ENCODE results near the gene PREX1. TPM values are rescaled to one million over a fixed set of nuclear protein-coding genes. Genes with fewer than 3 reads are reported as not detected.

Gene PREX1
- total and polyA plus RNA-seq, 2 of the 4 experiments (the other 2 are of a cell fraction): 0.67 to 0.72 TPM

- no peak for ATAC-seq (ENCODE audit: low read depth)
- Histone ChIP-seq H3K4me2 (ENCODE audit: low read depth, low read length) (no peak overlapping the region), H3K56ac (ENCODE audit: extremely low read depth, insufficient read depth, low read length) (no peak overlapping the region), H3K36me3 (ENCODE audit: control insufficient read depth, insufficient read depth, low read length) (no peaks in the 10 kb centered on the region), H3K27ac (ENCODE audit: insufficient read depth, low read length) (no peak overlapping the region), H3K9ac (ENCODE audit: low read depth, low read length) (no peak overlapping the region), H2AK5ac (ENCODE audit: low read depth, low read length) (no peak overlapping the region), H3K14ac (replicated peaks; ENCODE audit: low read depth, low read length) (no peak overlapping the region), H3K18ac (ENCODE audit: low read depth, low read length) (no peak overlapping the region), H3K4me3 (ENCODE audit: insufficient read depth, low read depth, low read length) (no peak overlapping the region), H4K91ac (ENCODE audit: insufficient read depth, low read depth, low read length) (no peak overlapping the region), H3K27me3 (ENCODE audit: control insufficient read depth, insufficient read depth, low read length) (peaks cover 10% of the 10 kb centered on the region; the same call in 1 of the 2 replicates), H3K4ac (ENCODE audit: low read depth, low read length) (no peak overlapping the region), H2BK20ac (ENCODE audit: low read depth, low read length) (no peak overlapping the region), H2AFZ (replicated peaks; ENCODE audit: low read length, poor library complexity) (no peak overlapping the region), H3K9me1 (ENCODE audit: insufficient read depth, low read length) (no peaks in the 10 kb centered on the region), H4K5ac (ENCODE audit: low read depth, low read length) (no peak overlapping the region), H3K9me3 (ENCODE audit: control insufficient read depth, insufficient read depth, low read length) (no peaks in the 10 kb centered on the region), H2BK120ac (ENCODE audit: low read depth, low read length) (no peak overlapping the region), H4K20me1 (ENCODE audit: insufficient read depth, low read length) (no peaks in the 10 kb centered on the region), H3K79me1 (ENCODE audit: low read depth in 1 of 2, low read length in 2 of 2) (no peaks in the 10 kb centered on the region), H3K23ac (ENCODE audit: low read depth, low read length) (no peak overlapping the region), H2BK5ac (ENCODE audit: low read depth, low read length, poor library complexity, severe bottlenecking) (no peak overlapping the region), H2AK9ac (replicated peaks; ENCODE audit: low read depth, low read length, poor library complexity) (no peak overlapping the region), H3K4me1 (ENCODE audit: control insufficient read depth, insufficient read depth, low read length) (no peaks in the 10 kb centered on the region), H2BK15ac (ENCODE audit: low read depth, low read length) (no peak overlapping the region), H4K8ac (ENCODE audit: low read depth in 2 of 2, low read length in 2 of 2) (no peak overlapping the region)
- in situ Hi-C loops (cut with MboI; ENCODE audit: low sequenced_read_pairs) (no loop called here), dilution Hi-C loops (cut with HindIII; ENCODE audit: low sequenced_read_pairs, unreplicated experiment) (no loop called here), intact Hi-C loops (cut with micrococcal nuclease) (no loop called here)
- no TSS peak for BruUV-seq (replicated peaks)
- no peak for DNase-seq
- TF ChIP-seq RFX5 (IDR thresholded peaks at IDR 0.05; ENCODE audit: low read depth, low read length): no peak
- TF ChIP-seq USF2 (IDR thresholded peaks at IDR 0.05; ENCODE audit: low read depth, low read length): no peak
- no peak for TF ChIP-seq RCOR1 (IDR thresholded peaks at IDR 0.05; ENCODE audit: insufficient replicate concordance, low read length)
- WGBS, 2 experiments (ENCODE audit: extremely low coverage in 2 of 2, insufficient read length in 1 of 2): 100% methylated on average over 1 of the region's 11 CpGs; no CpG with 5 or more reads in 1 of the 2 experiments
- CTCF ChIA-PET: no interaction called here
- POLR2A ChIA-PET (ENCODE audit: unreplicated experiment): no interaction called here
These were observed 9.3 kb downstream of the PREX1 start for GRCh38 chr20:48818481-48818987.
